Suprapubic skin (tissue), 4 donors: ENCODE data around the gene CERS6.

Source experiments
- POLR2A ChIP-seq, 2 donors: fragments of 450-650 bp; IDR thresholded peaks; one replicate each; pipeline ENCODE4 v1.6.1; 2017; ENCODE audit warnings: antibody characterized with exemption in 2 of 2, mild to moderate bottlenecking in 2 of 2, moderate library complexity in 2 of 2
- POLR2AphosphoS5 ChIP-seq, 3 donors: sonication (generic); formaldehyde crosslinking; IDR thresholded peaks; one replicate each; pipeline ENCODE4 v1.6.1; 2017; ENCODE audit warnings: antibody characterized with exemption in 3 of 3

DNA sequence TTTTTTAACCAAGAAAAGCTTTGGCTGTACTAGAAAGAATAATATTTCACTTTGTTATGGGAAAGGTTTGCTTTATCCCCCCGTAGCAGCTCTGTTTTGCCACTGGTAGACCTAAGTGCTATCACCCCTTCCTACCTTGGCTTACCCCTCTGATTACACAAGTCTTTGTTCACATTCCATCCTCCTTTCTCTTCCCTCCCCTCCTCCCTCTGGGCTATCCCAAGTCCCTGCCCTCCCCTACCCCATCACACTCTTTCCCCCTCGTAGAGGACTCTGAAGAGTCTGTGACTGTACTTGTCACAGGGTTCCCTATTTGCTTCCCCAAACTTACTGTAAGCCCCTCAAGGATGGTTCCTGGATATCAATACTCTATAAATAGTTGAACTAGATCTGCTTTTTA is 193.5 kb downstream of the CERS6 start:
- TF ChIP-seq POLR2A (IDR thresholded peaks at IDR 0.05) (no peak), POLR2AphosphoS5 (IDR thresholded peaks at IDR 0.05) (no peak)
